ENCODE data around the gene NUP214.

DNA sequence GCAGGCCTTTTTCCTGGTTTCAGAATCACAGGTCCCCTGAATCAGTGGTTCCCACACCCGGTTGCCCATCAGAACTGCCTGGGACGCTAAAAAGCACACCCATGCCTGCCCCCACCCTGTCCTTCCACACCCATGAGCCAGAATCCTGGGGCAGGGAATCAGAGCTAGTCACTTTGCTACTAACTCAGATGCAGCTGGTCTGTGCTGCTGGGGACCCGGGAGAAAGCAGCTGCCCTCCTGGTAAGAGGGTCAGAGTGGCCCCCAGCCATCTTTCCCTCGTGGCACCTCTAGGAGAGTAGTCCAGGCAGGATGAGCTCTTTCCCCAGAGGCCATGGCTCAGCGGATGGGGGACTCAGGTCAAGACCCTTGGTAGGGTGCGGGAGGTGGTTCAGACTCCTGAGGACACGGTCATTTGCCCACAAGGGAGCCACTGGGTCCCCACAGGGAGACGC lies 11.3 kb upstream of the NUP214 start:
- TF ChIP-seq, protein P1, sequence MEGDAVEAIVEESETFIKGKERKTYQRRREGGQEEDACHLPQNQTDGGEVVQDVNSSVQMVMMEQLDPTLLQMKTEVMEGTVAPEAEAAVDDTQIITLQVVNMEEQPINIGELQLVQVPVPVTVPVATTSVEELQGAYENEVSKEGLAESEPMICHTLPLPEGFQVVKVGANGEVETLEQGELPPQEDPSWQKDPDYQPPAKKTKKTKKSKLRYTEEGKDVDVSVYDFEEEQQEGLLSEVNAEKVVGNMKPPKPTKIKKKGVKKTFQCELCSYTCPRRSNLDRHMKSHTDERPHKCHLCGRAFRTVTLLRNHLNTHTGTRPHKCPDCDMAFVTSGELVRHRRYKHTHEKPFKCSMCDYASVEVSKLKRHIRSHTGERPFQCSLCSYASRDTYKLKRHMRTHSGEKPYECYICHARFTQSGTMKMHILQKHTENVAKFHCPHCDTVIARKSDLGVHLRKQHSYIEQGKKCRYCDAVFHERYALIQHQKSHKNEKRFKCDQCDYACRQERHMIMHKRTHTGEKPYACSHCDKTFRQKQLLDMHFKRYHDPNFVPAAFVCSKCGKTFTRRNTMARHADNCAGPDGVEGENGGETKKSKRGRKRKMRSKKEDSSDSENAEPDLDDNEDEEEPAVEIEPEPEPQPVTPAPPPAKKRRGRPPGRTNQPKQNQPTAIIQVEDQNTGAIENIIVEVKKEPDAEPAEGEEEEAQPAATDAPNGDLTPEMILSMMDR (IDR thresholded peaks at IDR 0.05) = no peak
- no peak for TF ChIP-seq POLR2A (IDR thresholded peaks at IDR 0.05)

Measured in adrenal gland (tissue), 5 donors.